Esophagus squamous epithelium (tissue), 5 donors: ENCODE data around the gene INPP5D. TPM values are rescaled to one million over a fixed set of nuclear protein-coding genes. Genes with fewer than 3 reads are reported as not detected.

Source experiments
- DNase-seq: peaks from one replicate; lab custom pipeline; 2025; lab: John Stamatoyannopoulos, UW
- H3K27ac ChIP-seq, 4 donors: fragments of 200-600 bp; sonication (generic); one replicate each; pipeline ENCODE4 v1.5.1; 2016 to 2019; ENCODE audit warnings: mild to moderate bottlenecking in 1 of 4
- H3K27me3 ChIP-seq, 4 donors: fragments of 200-600 bp; sonication (generic); 1 replicate in 3 of 4; 2 replicates in 1 of 4; pipeline versions ENCODE4 v1.5.1 to v1.6.0; 2017 to 2021; ENCODE audit warnings: antibody characterized with exemption in 1 of 4
- H3K36me3 ChIP-seq, 3 donors: fragments of 200-600 bp; sonication (generic); one replicate each; pipeline ENCODE4 v1.5.1; 2016 to 2019
- H3K4me1 ChIP-seq, 3 donors: fragments of 200-600 bp; sonication (generic); one replicate each; pipeline ENCODE4 v1.5.1; 2017 to 2019
- H3K4me3 ChIP-seq, 4 donors: fragments of 200-600 bp; sonication (generic); 1 replicate in 3 of 4; 2 replicates in 1 of 4; pipeline ENCODE4 v1.5.1; 2016 to 2019; ENCODE audit warnings: mild to moderate bottlenecking in 2 of 4, moderate library complexity in 1 of 4
- H3K9me3 ChIP-seq, 3 donors: fragments of 200-600 bp; sonication (generic); one replicate each; pipeline ENCODE4 v1.5.1; 2016 to 2019
- POLR2A ChIP-seq, 4 donors: fragments of 450-650 bp; IDR thresholded peaks; one replicate each; pipeline ENCODE4 v1.6.1; 2017; ENCODE audit warnings: antibody characterized with exemption in 4 of 4, mild to moderate bottlenecking in 4 of 4, moderate library complexity in 3 of 4
- WGBS, 2 donors: methylation state at CpG; one replicate each; pipeline ENCODE4 v1.1.5; 2018; 5-methylcytosine and 5-hydroxymethylcytosine counted together
- intact Hi-C: fragments of 100-400 bp; cut with DNase I; formaldehyde crosslinking; loops from one replicate; pipeline ENCODE4 v1.15.0; 2022
- total RNA-seq, 4 donors: library from RNA; depleted of rRNA; stranded (reverse); fragments of >200 nt; gene quantifications; one replicate each; pipeline ENCODE4 v1.1.0, GENCODE V29; 2016
- TF ChIP-seq, protein P1 (sequence below), 6 experiments: fragments of 450-650 bp in 4 of 6; fragments of 200-600 bp in 2 of 6; sonication (generic) in 2 of 6; IDR thresholded peaks; one replicate each; pipeline ENCODE4 v1.5.1; 2016 to 2019; ENCODE audit warnings: antibody characterized with exemption in 6 of 6, mild to moderate bottlenecking in 4 of 6, moderate library complexity in 4 of 6
- donor health status: DM: yes; HTN: yes; CAD: no.

INPP5D gene
- total RNA-seq, 4 donors from 2014 or later, result 2.2 to 36.0 (median 10.2) TPM

DNA sequence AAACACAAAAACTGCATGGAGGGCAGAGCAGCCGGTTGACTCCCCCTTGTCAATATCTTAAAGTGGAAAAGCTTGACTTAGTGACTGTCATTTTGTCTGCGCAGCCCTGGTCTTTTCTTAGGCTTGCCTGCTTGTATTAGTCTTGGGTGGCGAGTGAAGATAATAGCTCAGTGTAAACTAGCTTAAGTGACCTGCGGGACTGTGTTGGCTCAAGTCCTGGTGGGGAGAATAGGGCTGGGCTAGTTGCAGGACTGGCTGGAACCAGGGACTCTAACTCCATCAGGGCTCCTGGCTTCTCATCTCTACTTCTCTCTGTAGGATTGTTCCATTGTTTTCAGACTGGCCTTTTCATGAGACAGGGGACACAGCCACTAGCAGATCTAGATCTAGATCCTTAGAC is 183.2 kb downstream of the INPP5D start:
- H3K27ac ChIP-seq, result no peak overlapping the region
- intact Hi-C loops, result loop anchor here (10.0 kb wide), 1 partner anchor 389 kb away; no protein-coding TSS in a partner anchor
- WGBS, 2 donors, result 70 to 77% methylated on average over 3 to 4 of the region's 4 CpGs
- DNase-seq, result no peak
- no peaks in the 10 kb centered on the region for H3K27me3 ChIP-seq
- H3K9me3 ChIP-seq, result no peaks in the 10 kb centered on the region
- TF ChIP-seq, protein P1, sequence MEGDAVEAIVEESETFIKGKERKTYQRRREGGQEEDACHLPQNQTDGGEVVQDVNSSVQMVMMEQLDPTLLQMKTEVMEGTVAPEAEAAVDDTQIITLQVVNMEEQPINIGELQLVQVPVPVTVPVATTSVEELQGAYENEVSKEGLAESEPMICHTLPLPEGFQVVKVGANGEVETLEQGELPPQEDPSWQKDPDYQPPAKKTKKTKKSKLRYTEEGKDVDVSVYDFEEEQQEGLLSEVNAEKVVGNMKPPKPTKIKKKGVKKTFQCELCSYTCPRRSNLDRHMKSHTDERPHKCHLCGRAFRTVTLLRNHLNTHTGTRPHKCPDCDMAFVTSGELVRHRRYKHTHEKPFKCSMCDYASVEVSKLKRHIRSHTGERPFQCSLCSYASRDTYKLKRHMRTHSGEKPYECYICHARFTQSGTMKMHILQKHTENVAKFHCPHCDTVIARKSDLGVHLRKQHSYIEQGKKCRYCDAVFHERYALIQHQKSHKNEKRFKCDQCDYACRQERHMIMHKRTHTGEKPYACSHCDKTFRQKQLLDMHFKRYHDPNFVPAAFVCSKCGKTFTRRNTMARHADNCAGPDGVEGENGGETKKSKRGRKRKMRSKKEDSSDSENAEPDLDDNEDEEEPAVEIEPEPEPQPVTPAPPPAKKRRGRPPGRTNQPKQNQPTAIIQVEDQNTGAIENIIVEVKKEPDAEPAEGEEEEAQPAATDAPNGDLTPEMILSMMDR (IDR thresholded peaks at IDR 0.05), result no peak
- no peak for TF ChIP-seq POLR2A (IDR thresholded peaks at IDR 0.05)
- no peaks in the 10 kb centered on the region for H3K36me3 ChIP-seq
- H3K4me3 ChIP-seq, result no peak overlapping the region
- peaks cover 5 to 28% (median 13%) of the 10 kb centered on the region in 3 donors for H3K4me1 ChIP-seq

DNA sequence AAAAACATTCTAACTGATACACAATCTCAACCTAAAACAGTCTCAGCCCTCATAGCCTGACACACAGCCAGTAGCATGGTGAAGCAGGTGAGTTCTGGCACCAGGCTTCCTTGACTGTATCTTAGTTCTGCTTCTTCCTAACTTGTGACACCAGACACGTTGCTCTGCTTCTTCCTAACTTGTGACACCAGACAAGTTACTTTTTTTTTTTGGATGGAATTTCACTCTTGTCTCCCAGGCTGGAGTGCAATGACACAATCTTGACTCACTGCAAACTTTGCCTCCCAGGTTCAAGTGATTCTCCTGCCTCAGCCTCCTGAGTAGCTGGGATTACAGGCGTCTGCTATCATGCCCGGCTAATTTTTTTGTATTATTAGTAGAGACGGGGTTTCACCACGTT is 184.7 kb downstream of the INPP5D start:
- intact Hi-C loops, result loop anchor here (10.0 kb wide), 1 partner anchor 390 kb away; no protein-coding TSS in a partner anchor
- TF ChIP-seq, protein P1 (IDR thresholded peaks at IDR 0.05), result no peak
- TF ChIP-seq POLR2A (IDR thresholded peaks at IDR 0.05), result no peak
- no peak for DNase-seq
- no peak overlapping the region for H3K27ac ChIP-seq
- WGBS, 2 donors, result 25 to 37% methylated on average over 5 of the region's 5 CpGs
- H3K9me3 ChIP-seq, result no peaks in the 10 kb centered on the region
- H3K36me3 ChIP-seq, result no peaks in the 10 kb centered on the region
- H3K27me3 ChIP-seq, result no peaks in the 10 kb centered on the region
- no peak overlapping the region for H3K4me3 ChIP-seq
- peaks cover 5 to 31% (median 13%) of the 10 kb centered on the region in 3 donors for H3K4me1 ChIP-seq

DNA sequence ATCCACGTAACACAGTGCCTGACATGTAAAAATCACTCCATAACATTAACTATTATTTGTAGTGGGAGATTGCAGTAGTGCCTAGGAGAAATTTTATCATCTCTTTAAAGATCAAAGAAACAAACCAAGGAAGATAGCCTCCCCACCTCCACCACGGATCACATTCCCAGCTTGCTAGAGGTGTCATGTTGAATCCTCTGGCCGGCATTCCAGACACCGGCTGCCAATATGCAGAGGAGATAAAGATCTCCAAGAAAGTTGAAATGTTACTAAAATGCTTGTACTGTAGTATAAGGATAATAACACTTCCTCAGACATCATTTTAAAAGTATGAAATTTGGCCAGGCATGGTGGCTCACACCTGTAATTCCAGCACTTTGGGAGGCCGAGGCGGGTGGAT is 185.3 kb downstream of the INPP5D start:
- intact Hi-C loops, result loop anchor here (10.0 kb wide), 1 partner anchor 391 kb away; no protein-coding TSS in a partner anchor
- WGBS, 2 donors, result 84 to 87% methylated on average over 6 of the region's 6 CpGs
- H3K27me3 ChIP-seq, result no peaks in the 10 kb centered on the region
- DNase-seq, result no peak
- H3K9me3 ChIP-seq, result no peaks in the 10 kb centered on the region
- H3K4me3 ChIP-seq, result no peak overlapping the region
- H3K36me3 ChIP-seq, result no peaks in the 10 kb centered on the region
- H3K27ac ChIP-seq, result no peak overlapping the region
- TF ChIP-seq, protein P1 (IDR thresholded peaks at IDR 0.05), result no peak
- no peak for TF ChIP-seq POLR2A (IDR thresholded peaks at IDR 0.05)
- peaks cover 5 to 31% (median 13%) of the 10 kb centered on the region in 3 donors for H3K4me1 ChIP-seq

DNA sequence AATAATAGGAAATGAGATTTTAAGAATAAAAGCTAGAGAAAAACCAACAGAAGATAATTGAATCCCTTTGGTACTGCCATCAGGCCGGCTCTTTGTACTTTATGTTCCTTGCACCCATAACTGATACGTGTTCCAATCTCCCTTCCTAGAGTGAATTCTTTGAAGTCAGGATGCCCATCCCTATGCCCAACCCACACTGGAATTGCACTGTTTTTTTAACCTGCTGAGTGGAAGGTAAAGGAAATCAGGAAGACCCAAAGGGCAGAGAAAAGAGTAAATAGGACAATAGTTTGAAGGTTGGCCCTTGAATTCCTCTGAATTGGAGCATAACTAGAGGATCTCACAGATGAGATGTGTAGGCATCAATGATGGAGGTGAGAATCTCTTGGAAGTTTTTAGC is 187.0 kb downstream of the INPP5D start:
- H3K4me3 ChIP-seq, result no peak overlapping the region
- WGBS, 2 donors, result 39 to 56% methylated on average over 2 of the region's 2 CpGs

DNA sequence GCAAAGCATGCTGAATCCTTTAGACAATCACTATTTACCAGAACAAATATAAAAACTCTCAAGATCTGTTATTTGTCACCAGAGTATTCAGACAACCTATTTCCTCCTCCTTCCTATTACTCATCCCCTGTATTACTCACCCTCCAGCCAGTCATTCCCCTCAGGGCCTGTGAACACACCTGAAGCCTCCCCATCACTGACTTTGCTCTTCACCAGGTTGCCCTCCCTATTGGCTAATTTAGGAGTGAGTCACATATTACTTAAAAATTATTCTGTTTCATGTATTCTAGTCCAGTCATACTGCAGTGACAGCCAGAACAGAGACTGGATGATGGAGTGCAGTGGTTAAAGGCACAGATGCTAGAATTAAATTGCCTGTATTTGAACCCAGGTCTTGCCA is 187.6 kb downstream of the INPP5D start:
- Histone ChIP-seq H3K9me3 (no peaks in the 10 kb centered on the region), H3K4me1 (peaks cover 0 to 32% (median 10%) of the 10 kb centered on the region in 3 donors), H3K27ac (peak overlapping the region; percentile 60 to 75 (median 72)), H3K27me3 (no peaks in the 10 kb centered on the region), H3K36me3 (no peaks in the 10 kb centered on the region), H3K4me3 (no peak overlapping the region)
- no peak for DNase-seq
- TF ChIP-seq, protein P1 (IDR thresholded peaks at IDR 0.05), result no peak
- no peak for TF ChIP-seq POLR2A (IDR thresholded peaks at IDR 0.05)
- intact Hi-C loops, result loop anchor here (10.0 kb wide), 1 partner anchor 393 kb away; no protein-coding TSS in a partner anchor

More for the DNA sequence above, 187.0 kb downstream of the INPP5D start:
- Histone ChIP-seq H3K36me3 (no peaks in the 10 kb centered on the region), H3K27me3 (no peaks in the 10 kb centered on the region), H3K9me3 (no peaks in the 10 kb centered on the region), H3K27ac (peak overlapping the region; percentile 60 to 75 (median 72)), H3K4me1 (peaks cover under 1 to 30% (median 10%) of the 10 kb centered on the region in 3 donors)
- no peak for TF ChIP-seq POLR2A (IDR thresholded peaks at IDR 0.05)
- TF ChIP-seq, protein P1 (IDR thresholded peaks at IDR 0.05), result no peak
- intact Hi-C loops, result loop anchor here (10.0 kb wide), 1 partner anchor 392 kb away; no protein-coding TSS in a partner anchor
- DNase-seq, result no peak
